GM20431 (cell line): ENCODE results near the gene LIMCH1.

Experiments
- in situ Hi-C: fragments of 300-500 bp; cut with MseI, MboI; formaldehyde crosslinking; loops from one replicate; pipeline ENCODE4 v1.15.0; 2020; ENCODE audit warnings: low sequenced_read_pairs; ENCODE audit not compliant: unreplicated experiment

LIMCH1 gene

DNA sequence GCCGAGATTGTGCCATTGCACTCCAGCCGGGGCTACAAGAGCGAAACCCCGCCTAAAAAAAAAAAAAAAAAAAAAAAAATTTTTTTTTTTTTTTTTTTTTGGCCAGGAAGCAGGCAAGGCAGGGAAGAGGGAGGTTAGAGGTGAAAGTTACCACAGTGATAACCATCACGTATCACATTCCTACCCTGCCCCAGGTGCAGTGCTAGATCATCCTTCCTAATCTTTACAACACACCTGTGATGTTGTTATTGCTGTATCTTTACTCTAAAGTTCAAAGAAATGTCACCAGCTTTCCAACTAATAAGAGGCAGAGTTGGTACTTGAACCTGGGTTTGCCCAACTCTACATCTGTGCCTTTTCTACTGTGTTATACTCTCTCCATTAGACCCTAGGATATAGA lies 7.2 kb upstream of the LIMCH1 start:
- in situ Hi-C loops, result no loop called here

GRCh38 chr4:41532336-41532735 lies 5.6 kb upstream of the LIMCH1 start:
- in situ Hi-C loops, result no loop called here

- in situ Hi-C loops, result no loop called here
These were observed 5.1 kb upstream of the LIMCH1 start for GRCh38 chr4:41532882-41533281.

DNA sequence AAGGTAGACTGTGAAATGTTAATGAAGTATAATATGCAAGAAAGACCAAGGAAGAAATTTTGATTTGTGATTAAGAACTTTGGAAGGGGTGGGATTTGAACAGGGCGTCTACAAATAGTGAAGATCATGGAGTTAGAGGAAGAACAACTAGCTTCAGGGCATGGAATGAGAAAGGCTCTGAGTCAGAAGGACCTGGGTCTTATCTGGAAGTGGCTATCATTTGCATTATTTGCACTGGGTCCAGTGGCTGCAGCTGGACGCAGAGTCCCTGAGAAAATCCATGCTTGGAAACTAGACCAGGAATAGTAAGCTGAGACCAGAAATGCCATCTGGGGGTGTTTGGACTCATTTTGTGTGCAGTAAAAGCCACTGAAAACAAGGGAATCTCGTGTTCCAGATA lies 4.3 kb upstream of the LIMCH1 start:
- in situ Hi-C loops, result no loop called here

GRCh38 chr4:41534404-41534803 lies 3.6 kb upstream of the LIMCH1 start:
- in situ Hi-C loops, result no loop called here

DNA sequence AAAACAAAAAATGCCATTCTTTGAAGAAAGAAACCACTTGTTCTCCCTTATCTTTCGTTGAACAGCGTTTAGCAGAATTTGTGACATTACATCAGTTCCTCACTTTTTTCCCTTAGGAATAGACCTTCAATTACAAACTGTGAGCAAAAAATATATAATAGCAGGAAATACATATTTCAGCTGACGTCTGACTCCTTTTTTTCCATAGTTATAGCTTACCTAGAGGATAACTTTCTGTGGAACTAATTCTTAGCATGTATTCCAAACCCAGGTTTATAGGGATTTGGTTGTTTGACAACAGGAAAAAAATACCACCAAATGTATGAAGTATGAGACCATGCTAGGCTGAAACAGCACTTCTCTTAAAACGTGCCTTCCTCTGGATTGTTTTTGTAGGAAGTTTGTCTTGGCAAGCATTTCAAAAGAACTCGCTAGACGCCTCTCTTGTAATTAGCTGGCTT lies 2.0 kb upstream of the LIMCH1 start:
- in situ Hi-C loops, result no loop called here

- in situ Hi-C loops, result no loop called here
These were observed 566 bp upstream of the LIMCH1 start for GRCh38 chr4:41537292-41537890.

DNA sequence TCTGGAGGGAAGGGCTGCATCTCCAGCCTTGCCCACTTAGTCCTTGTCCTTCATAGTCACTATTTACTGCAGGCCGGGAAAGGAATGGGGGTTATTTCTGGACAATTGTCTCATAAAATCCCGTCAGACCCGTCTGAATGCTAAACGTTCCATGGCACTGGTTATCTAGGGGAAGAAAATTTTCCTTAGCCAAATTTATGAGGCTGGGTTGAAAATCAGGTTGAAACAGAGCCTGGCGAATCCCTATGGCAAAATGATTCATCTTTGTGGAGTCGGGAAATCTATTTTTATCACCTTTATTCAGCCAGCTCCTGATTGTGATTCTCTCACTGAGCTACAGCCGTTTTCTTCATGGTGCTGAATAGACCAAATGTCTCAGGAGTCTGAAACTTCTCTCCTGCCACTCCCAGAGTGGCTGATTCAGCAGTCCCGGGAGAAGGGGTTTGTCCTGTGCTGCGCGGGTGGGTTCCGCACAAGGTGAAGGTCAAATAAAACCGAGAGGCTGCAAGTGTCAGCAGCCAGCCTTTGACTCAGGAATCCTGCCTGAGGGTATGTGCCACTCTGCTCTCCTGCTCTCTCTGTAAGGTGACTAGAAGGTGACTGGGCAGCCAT lies 1.0 kb downstream of the LIMCH1 start:
- in situ Hi-C loops, result no loop called here

- in situ Hi-C loops, result no loop called here
These were observed 1.8 kb downstream of the LIMCH1 start for GRCh38 chr4:41539711-41540110.

DNA sequence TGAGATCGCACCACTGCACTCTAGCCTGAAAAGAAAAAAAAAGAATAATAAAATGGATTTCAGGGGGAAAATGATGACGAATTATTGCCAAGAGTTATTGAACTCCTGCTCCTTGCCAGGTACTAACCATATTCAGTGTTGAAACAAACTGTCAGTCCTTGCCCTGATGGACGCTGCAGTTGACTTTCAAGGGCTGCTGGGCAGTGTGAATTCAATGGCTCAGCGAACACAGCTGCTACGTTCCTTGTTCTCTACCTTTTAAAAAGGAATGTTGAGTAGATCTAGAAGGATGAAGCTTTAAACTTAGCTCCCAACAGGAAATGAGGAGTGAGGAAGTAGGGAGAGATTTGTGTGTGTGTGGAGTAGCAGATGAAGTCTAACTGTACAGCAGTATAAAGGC lies 2.7 kb downstream of the LIMCH1 start:
- in situ Hi-C loops, result no loop called here

- in situ Hi-C loops, result no loop called here
These were observed 3.7 kb downstream of the LIMCH1 start for GRCh38 chr4:41541687-41542094.

GRCh38 chr4:41542526-41543275 lies 4.7 kb downstream of the LIMCH1 start:
- in situ Hi-C loops, result no loop called here

DNA sequence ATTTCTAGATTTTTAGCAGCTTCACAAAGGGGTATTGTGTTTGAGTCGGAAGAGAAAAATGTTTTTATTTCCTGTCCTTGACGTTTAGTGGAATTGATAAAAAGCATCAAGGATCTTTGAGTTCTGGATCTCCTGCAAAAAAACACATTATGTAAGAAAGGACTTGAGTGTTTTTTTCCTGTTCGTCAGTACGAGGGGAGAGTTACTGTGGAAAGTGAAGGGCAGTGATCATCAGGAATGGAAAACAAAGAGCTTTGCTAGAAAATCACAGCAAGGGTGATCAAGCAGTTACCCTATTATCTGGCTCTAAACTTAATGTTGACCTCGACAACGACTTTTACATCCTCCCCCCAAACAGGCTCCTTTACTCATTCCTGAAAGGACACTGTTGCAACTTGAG lies 7.3 kb downstream of the LIMCH1 start:
- in situ Hi-C loops, result no loop called here

GRCh38 chr4:41546638-41547037 lies 8.7 kb downstream of the LIMCH1 start:
- in situ Hi-C loops, result no loop called here

- in situ Hi-C loops, result no loop called here
These were observed 10.4 kb downstream of the LIMCH1 start for GRCh38 chr4:41548305-41548880.

DNA sequence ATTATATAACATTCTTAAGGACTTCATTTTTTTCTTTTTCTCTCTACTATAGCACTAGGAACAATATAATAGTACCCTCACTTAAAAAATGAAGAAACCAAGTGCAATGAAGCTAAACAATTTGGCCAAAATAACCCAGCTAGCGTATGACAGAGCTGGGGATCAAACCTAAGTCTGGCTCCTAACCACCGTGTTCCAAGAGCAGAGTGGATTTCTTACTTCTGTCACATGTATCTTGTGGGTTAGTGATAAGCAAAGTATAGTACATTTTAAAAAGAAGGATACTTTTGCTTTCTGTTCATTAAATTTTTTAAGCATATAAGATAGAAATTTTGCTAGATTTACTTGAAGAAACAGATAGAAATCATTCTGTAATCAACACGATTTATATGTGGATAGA lies 11.5 kb downstream of the LIMCH1 start:
- in situ Hi-C loops, result no loop called here

- in situ Hi-C loops, result no loop called here
These were observed 12.4 kb downstream of the LIMCH1 start for GRCh38 chr4:41550308-41550707.

- in situ Hi-C loops, result no loop called here
These were observed 13.6 kb downstream of the LIMCH1 start for GRCh38 chr4:41551536-41551935.

- in situ Hi-C loops, result no loop called here
These were observed 16.9 kb downstream of the LIMCH1 start for GRCh38 chr4:41554905-41555304.

DNA sequence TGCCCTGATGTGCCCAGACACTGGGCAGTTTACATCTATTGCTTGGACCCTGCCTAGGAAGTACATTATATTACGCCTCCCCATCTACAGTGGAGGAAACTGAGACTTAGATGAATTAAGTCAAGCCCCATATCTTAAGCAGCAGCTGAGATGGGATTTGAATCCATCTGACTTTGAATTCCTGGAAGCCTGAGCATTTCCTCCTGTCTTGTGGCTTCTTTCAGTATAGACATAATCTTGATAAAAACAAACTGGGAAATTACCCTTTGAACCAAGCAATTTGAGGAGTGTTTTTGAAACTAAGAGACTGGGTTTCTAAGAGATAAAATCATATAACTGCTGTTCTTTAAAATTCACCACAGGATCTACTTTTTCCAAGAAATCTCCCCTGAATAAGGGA lies 18.6 kb downstream of the LIMCH1 start:
- in situ Hi-C loops, result no loop called here

- in situ Hi-C loops, result no loop called here
These were observed 22.1 kb downstream of the LIMCH1 start for GRCh38 chr4:41559940-41560516.
